ENCODE results near the gene C16orf86. TPM values are rescaled to one million over a fixed set of nuclear protein-coding genes. Genes with fewer than 3 reads are reported as not detected.
A peak's percentile ranks its signal among the peaks of the same experiment; 100 is the strongest.

The C16orf86 gene
- total RNA-seq, 1 donor from 2014 or later = 5.3 TPM

- Histone ChIP-seq H3K4me1 (peaks cover 7% of the 10 kb centered on the region), H3K9me3 (no peaks in the 10 kb centered on the region), H3K27me3 (ENCODE audit: low read depth) (peaks cover 69% of the 10 kb centered on the region), H3K4me3 (no peak overlapping the region), H3K36me3 (peaks cover 5% of the 10 kb centered on the region), H3K27ac (no peak overlapping the region)
- intact Hi-C loops (cut with DNase I) = no loop called here
- TF ChIP-seq CTCF (IDR thresholded peaks at IDR 0.05) = no peak
- DNase-seq (no peak), ATAC-seq (no peak)
Measured at GRCh38 chr16:67651847-67652246, 14.8 kb upstream of the C16orf86 start.

- H3K9me3 ChIP-seq = no peaks in the 10 kb centered on the region
- no peak for TF ChIP-seq CTCF (IDR thresholded peaks at IDR 0.05)
- peak; percentile 9 to 31 for ATAC-seq
- peak overlapping the region; percentile 39 for H3K4me3 ChIP-seq
- no peak for DNase-seq
- peaks cover 7% of the 10 kb centered on the region for H3K4me1 ChIP-seq
- peaks cover 11% of the 10 kb centered on the region for H3K36me3 ChIP-seq
- H3K27me3 ChIP-seq (ENCODE audit: low read depth) = peaks cover 61% of the 10 kb centered on the region
- H3K27ac ChIP-seq = no peak overlapping the region
- intact Hi-C loops (cut with DNase I) = no loop called here
Measured at GRCh38 chr16:67652578-67653127, 14.0 kb upstream of the C16orf86 start.

GRCh38 chr16:67653128-67653788 lies 13.4 kb upstream of the C16orf86 start:
- ATAC-seq (peak in 1 of 2 donors; percentile 3), DNase-seq (peak; percentile 41)
- H3K27me3 ChIP-seq (ENCODE audit: low read depth) = peaks cover 55% of the 10 kb centered on the region
- TF ChIP-seq CTCF (IDR thresholded peaks at IDR 0.05) = no peak
- peaks cover 17% of the 10 kb centered on the region for H3K36me3 ChIP-seq
- peak overlapping the region; percentile 39 for H3K4me3 ChIP-seq
- H3K4me1 ChIP-seq = peaks cover 7% of the 10 kb centered on the region
- H3K27ac ChIP-seq = no peak overlapping the region
- no peaks in the 10 kb centered on the region for H3K9me3 ChIP-seq
- intact Hi-C loops (cut with DNase I) = no loop called here

GRCh38 chr16:67653789-67654402 lies 12.7 kb upstream of the C16orf86 start:
- DNase-seq = no peak
- intact Hi-C loops (cut with DNase I) = no loop called here
- Histone ChIP-seq H3K9me3 (no peaks in the 10 kb centered on the region), H3K36me3 (peaks cover 17% of the 10 kb centered on the region), H3K27me3 (ENCODE audit: low read depth) (peaks cover 49% of the 10 kb centered on the region), H3K4me1 (peaks cover 10% of the 10 kb centered on the region), H3K4me3 (no peak overlapping the region), H3K27ac (no peak overlapping the region)
- ATAC-seq = no peak
- no peak for TF ChIP-seq CTCF (IDR thresholded peaks at IDR 0.05)

- no peak overlapping the region for H3K4me3 ChIP-seq
- no peak for DNase-seq
- peaks cover 17% of the 10 kb centered on the region for H3K36me3 ChIP-seq
- H3K4me1 ChIP-seq = peaks cover 16% of the 10 kb centered on the region
- peaks cover 43% of the 10 kb centered on the region for H3K27me3 ChIP-seq (ENCODE audit: low read depth)
- no peak for ATAC-seq
- TF ChIP-seq CTCF (IDR thresholded peaks at IDR 0.05) = no peak
- intact Hi-C loops (cut with DNase I) = no loop called here
- no peak overlapping the region for H3K27ac ChIP-seq
- no peaks in the 10 kb centered on the region for H3K9me3 ChIP-seq
Measured at GRCh38 chr16:67654403-67654911, 12.2 kb upstream of the C16orf86 start.

All from lower lobe of right lung (tissue), 2 donors.